GM23248 (cell line): ENCODE measurements around the gene ADGRG2. TPM values are rescaled to one million over a fixed set of nuclear protein-coding genes. Genes with fewer than 3 reads are reported as not detected.
"Not testable (repeated sequence)": the region's sequence is repeated elsewhere in the genome, so short reads cannot be mapped to it uniquely, and the experiment has no call there.

Experiments
- DNase-seq: peaks from one replicate; pipeline ENCODE4 v3.0.0-alpha.2; 2015
- H2AFZ ChIP-seq: fragments of 200-600 bp; sonication (generic); 2 replicates; pipeline ENCODE4 v1.6.1; 2016; ENCODE audit warnings: antibody characterized with exemption
- H3F3A ChIP-seq: fragments of 200-600 bp; sonication (generic); 2 replicates; pipeline ENCODE4 v1.6.1; 2016; ENCODE audit warnings: mild to moderate bottlenecking, antibody characterized with exemption, mixed run types; ENCODE audit not compliant: insufficient read depth
- H3K27ac ChIP-seq: fragments of 200-600 bp; sonication (generic); 2 replicates; pipeline ENCODE4 v1.5.1; 2016; ENCODE audit warnings: mild to moderate bottlenecking
- H3K27me3 ChIP-seq: fragments of 200-600 bp; sonication (generic); replicated peaks from 2 replicates; pipeline ENCODE4 v1.6.1; 2016; ENCODE audit warnings: mild to moderate bottlenecking; ENCODE audit not compliant: insufficient read depth
- H3K36me3 ChIP-seq: fragments of 200-600 bp; sonication (generic); 2 replicates; pipeline ENCODE4 v1.6.1; 2016; ENCODE audit warnings: low read depth, mild to moderate bottlenecking
- H3K4me1 ChIP-seq: fragments of 200-600 bp; sonication (generic); 2 replicates; pipeline ENCODE4 v1.6.1; 2016; ENCODE audit warnings: mild to moderate bottlenecking; ENCODE audit not compliant: insufficient read depth
- H3K4me2 ChIP-seq: fragments of 200-600 bp; sonication (generic); one replicate; pipeline ENCODE4 v1.6.1; 2016; ENCODE audit warnings: mild to moderate bottlenecking; ENCODE audit not compliant: unreplicated experiment
- H3K4me3 ChIP-seq: fragments of 200-600 bp; sonication (generic); 2 replicates; pipeline ENCODE4 v1.5.1; 2016; ENCODE audit warnings: mild to moderate bottlenecking
- H3K79me2 ChIP-seq: fragments of 200-600 bp; sonication (generic); 2 replicates; pipeline ENCODE4 v1.6.1; 2016; ENCODE audit warnings: mild to moderate bottlenecking; ENCODE audit not compliant: insufficient read depth
- H3K9ac ChIP-seq: fragments of 200-600 bp; sonication (generic); 2 replicates; pipeline ENCODE4 v1.6.1; 2016; ENCODE audit warnings: mild to moderate bottlenecking
- H3K9me2 ChIP-seq: fragments of 200-600 bp; sonication (generic); 2 replicates; pipeline ENCODE4 v1.6.1; 2016; ENCODE audit warnings: mixed run types, mild to moderate bottlenecking, moderate library complexity; ENCODE audit not compliant: insufficient read depth
- H3K9me3 ChIP-seq: fragments of 200-600 bp; sonication (generic); one replicate; pipeline ENCODE4 v1.6.1; 2017; ENCODE audit warnings: low read depth
- H4K20me1 ChIP-seq: fragments of 200-600 bp; sonication (generic); 2 replicates; pipeline ENCODE4 v1.6.0; 2016; ENCODE audit not compliant: insufficient read depth
- EZH2 ChIP-seq: fragments of 200-600 bp; sonication (generic); IDR thresholded peaks from 2 replicates; pipeline ENCODE4 v1.6.1; 2018; ENCODE audit warnings: antibody characterized with exemption, mild to moderate bottlenecking; ENCODE audit not compliant: insufficient read depth, poor library complexity, severe bottlenecking
- EZH2phosphoT487 ChIP-seq: fragments of 200-600 bp; sonication (generic); IDR thresholded peaks from 2 replicates; pipeline ENCODE4 v1.6.1; 2018; ENCODE audit warnings: antibody characterized with exemption, moderate library complexity, mild to moderate bottlenecking, low read depth; ENCODE audit not compliant: insufficient read depth
- WGBS, 2 experiments: methylation state at CpG; one replicate each; pipeline ENCODE4 v1.1.6; 2015 to 2017; ENCODE audit warnings: low lambda C conversion rate in 2 of 2, low coverage in 1 of 2; ENCODE audit errors: missing lambda C conversion rate in 2 of 2; 5-methylcytosine and 5-hydroxymethylcytosine counted together
- in situ Hi-C: fragments of 300-500 bp; cut with MboI; formaldehyde crosslinking; loops from 2 replicates; pipeline ENCODE4 v1.15.0; 2020
- polyA plus RNA-seq: library from polyadenylated mRNA; unstranded; fragments of >200 nt; fragmentation: Nextera tagmentation; extraction: Ambion mirVana; gene quantifications from 2 replicates; pipeline ENCODE4 v1.2.1, GENCODE V29; 2016
- total RNA-seq: library from RNA; depleted of rRNA; stranded (reverse); fragments of >200 nt; shearing (Covaris generic); gene quantifications from 2 replicates; pipeline ENCODE4 v1.2.3, GENCODE V29; 2014

Gene ADGRG2
- total and polyA plus RNA-seq, 2 experiments from 2014 or later, result 0.10 TPM; not detected in 1

DNA sequence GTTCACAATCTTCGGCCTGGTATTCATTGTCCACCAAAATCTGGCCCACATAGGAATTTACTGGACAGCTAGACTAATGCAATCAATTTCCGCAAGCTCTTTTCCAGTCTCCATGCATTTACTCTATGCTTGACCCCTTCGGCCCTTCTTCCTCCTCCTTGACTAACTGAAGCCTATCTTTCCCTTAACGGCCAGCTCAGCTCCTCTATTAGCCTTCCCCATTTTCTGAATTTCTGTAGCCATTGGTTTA lies 137.2 kb downstream of the ADGRG2 start:
- Histone ChIP-seq H2AFZ (peak overlapping the region; percentile 84), H4K20me1 (no peaks in the 10 kb centered on the region), H3K9ac (peak overlapping the region; percentile 92), H3K9me3 (no peaks in the 10 kb centered on the region), H3K4me1 (no peaks in the 10 kb centered on the region), H3K9me2 (no peaks in the 10 kb centered on the region), H3K4me2 (peak overlapping the region; percentile 90), H3F3A (no peaks in the 10 kb centered on the region), H3K79me2 (peaks cover 29% of the 10 kb centered on the region; the same call in 1 of the 2 replicates), H3K36me3 (no peaks in the 10 kb centered on the region), H3K4me3 (peak overlapping the region; percentile 85), H3K27ac (peak overlapping the region; percentile 85), H3K27me3 (no peaks in the 10 kb centered on the region)
- 0 to 7% methylated on average over 4 of the region's 4 CpGs for WGBS, 2 experiments
- TF ChIP-seq EZH2phosphoT487 (no peak), EZH2 (no peak)
- no peak for DNase-seq
- in situ Hi-C loops, result no loop called here

DNA sequence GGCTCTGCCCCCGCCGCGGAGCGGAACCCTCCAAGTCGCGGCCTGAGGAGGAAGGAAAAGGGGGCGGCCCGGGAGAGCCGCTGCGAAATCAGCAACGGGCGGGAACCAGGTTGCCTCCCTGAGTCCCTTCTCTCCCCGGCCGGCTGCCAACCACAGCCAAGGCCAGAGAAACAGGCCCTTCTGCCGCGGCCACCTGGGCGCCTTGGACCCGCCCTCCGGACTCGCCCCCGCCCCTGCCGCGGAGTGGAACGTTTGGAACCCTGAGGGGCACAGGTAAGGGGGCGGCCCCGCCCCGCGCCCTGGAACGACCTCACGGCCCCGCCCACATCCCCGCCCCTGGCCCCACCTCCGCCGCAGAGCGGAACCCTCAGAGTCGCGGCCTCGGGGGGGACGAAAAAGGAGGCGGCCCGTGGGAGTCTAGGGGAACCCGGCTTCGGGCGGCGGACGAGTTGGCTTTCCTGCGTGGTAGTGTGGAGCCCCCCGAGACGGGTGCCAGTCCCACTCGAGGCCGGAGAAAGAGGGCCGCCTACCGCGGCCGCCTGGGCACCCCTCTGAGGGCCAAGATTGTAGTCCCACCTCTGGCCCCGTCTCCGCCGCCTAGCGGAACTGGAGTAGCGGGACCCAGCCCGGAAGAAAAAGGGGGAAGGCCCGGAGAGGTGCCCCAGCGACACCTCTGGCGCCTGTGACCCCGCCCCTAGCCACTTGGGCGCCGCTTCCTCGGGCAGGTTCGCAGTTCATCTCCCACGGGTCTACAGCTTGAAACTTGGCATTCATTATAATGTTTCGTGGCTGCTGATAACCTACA lies 137.7 kb downstream of the ADGRG2 start:
- H2AFZ ChIP-seq, result peak overlapping the region; percentile 84
- no peak for TF ChIP-seq EZH2phosphoT487
- TF ChIP-seq EZH2, result no peak
- no peaks in the 10 kb centered on the region for H3K27me3 ChIP-seq
- peak; percentile 86 for DNase-seq
- WGBS, 2 experiments, result 0 to 2% methylated on average over 10 of the region's 71 CpGs
- in situ Hi-C loops, result no loop called here
- H3K4me1 ChIP-seq, result no peaks in the 10 kb centered on the region
- H3K36me3 ChIP-seq, result no peaks in the 10 kb centered on the region
- H3K9ac ChIP-seq, result peak overlapping the region; percentile 92
- H4K20me1 ChIP-seq, result no peaks in the 10 kb centered on the region
- peak overlapping the region; percentile 85 for H3K27ac ChIP-seq
- peaks cover 29% of the 10 kb centered on the region; the same call in 1 of the 2 replicates for H3K79me2 ChIP-seq
- H3F3A ChIP-seq, result no peaks in the 10 kb centered on the region
- H3K4me3 ChIP-seq, result peak overlapping the region; percentile 85
- H3K9me2 ChIP-seq, result no peaks in the 10 kb centered on the region
- H3K9me3 ChIP-seq, result no peaks in the 10 kb centered on the region
- peak overlapping the region; percentile 90 for H3K4me2 ChIP-seq

DNA sequence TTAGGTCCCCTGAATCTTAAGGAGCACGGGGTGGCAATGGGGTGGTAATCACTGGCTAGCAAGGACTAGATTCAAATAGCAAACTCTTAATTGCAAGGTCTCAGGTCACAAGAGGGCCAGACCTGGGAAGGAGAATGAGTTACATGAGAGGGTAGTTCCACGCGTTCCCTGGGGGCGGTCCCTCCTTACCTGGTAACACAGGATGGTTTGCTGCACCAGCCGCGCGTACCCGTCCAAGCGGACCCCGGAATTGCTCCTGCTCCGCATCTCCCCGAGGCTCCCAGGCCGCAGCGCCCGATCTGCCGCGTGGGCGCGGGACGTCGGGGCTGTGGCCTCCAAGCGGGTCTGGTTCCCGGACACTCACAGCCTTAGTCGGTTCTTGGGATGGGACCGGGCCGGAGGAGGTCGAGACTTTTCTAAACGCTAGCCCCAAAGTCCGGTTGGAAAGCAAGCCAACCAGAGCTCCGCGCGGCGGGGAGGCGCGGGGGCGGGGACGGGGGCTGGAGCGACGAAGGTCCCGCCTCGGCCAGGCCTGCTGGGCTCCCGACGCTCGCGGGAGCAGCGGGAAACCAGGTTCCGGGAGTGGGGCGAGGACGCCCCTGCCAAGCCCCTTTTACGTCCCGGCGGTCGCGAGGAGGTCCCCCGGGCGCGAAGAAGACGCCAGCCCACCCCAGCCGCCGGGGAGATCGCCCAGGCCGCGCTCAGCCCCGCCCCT lies 138.4 kb downstream of the ADGRG2 start, which contains the start of gene PHKA2:
Gene PHKA2 (minus strand): TSS at position 449 of the 715 bp plus-strand sequence. CDS start 182 bp downstream, at position 267.
- Histone ChIP-seq H3K4me1 (no peaks in the 10 kb centered on the region), H3K9me3 (no peaks in the 10 kb centered on the region), H3K36me3 (no peaks in the 10 kb centered on the region), H3K27ac (peak within 1 kb of the TSS; percentile 85), H3K9ac (peak within 1 kb of the TSS; percentile 92), H3K4me2 (peak within 1 kb of the TSS; percentile 90), H3K9me2 (no peaks in the 10 kb centered on the region), H3K4me3 (peak within 1 kb of the TSS; percentile 85), H3K27me3 (no peaks in the 10 kb centered on the region), H3F3A (no peaks in the 10 kb centered on the region), H2AFZ (peak within 1 kb of the TSS; percentile 84), H4K20me1 (no peaks in the 10 kb centered on the region), H3K79me2 (peaks cover 29% of the 10 kb centered on the region; the same call in 1 of the 2 replicates)
- in situ Hi-C loops, result no loop called here
- 0 to 2% methylated on average over 8 to 12 of the region's 64 CpGs for WGBS, 2 experiments
- TF ChIP-seq EZH2, result no peak
- DNase-seq, result peak; percentile 70

DNA sequence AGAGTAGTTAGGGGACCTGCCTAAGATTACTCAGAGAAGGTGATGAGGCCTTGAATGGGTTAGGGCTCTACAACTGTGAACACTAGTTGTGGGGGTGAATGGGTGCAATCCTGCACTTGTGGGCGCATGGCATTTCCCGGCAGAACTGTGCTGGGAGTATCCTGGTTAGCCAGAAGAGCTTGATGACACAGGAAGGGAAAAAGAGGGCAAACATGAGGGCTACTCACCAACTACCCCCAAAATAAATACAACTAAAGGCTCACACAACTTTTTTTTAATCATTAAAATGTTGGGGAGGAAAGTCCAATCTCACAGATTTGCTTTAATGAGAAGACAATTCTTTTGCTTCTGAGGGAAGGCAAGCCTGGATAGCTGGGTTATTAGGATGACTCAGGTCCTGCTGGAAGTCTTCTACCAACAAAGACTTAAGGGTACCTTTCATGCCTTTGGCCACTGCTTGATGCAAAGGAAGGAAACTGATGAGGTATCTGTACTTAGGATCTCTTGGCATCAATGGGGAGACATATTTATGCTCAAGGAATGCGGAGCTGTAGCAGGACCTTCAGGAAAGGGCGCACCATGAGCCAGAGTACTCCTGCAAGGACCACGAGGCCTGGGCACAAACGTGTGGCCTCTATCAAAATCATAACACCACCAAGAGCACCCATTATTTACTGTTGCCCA lies 141.0 kb downstream of the ADGRG2 start:
- DNase-seq, result no peak
- in situ Hi-C loops, result no loop called here
- H2AFZ ChIP-seq, result no peak overlapping the region
- H3K4me2 ChIP-seq, result no peak overlapping the region
- H3K79me2 ChIP-seq, result peaks cover 29% of the 10 kb centered on the region; the same call in 1 of the 2 replicates
- no peak overlapping the region for H3K27ac ChIP-seq
- H3K36me3 ChIP-seq, result no peaks in the 10 kb centered on the region
- no peaks in the 10 kb centered on the region for H4K20me1 ChIP-seq
- H3K27me3 ChIP-seq, result no peaks in the 10 kb centered on the region
- no peaks in the 10 kb centered on the region for H3K9me2 ChIP-seq
- no peak for TF ChIP-seq EZH2phosphoT487
- TF ChIP-seq EZH2, result no peak
- H3K4me3 ChIP-seq, result no peak overlapping the region
- no peak overlapping the region for H3K9ac ChIP-seq
- H3K4me1 ChIP-seq, result no peaks in the 10 kb centered on the region
- no peaks in the 10 kb centered on the region for H3F3A ChIP-seq
- no peaks in the 10 kb centered on the region for H3K9me3 ChIP-seq
- 88 to 96% methylated on average over 3 to 6 of the region's 6 CpGs for WGBS, 2 experiments

DNA sequence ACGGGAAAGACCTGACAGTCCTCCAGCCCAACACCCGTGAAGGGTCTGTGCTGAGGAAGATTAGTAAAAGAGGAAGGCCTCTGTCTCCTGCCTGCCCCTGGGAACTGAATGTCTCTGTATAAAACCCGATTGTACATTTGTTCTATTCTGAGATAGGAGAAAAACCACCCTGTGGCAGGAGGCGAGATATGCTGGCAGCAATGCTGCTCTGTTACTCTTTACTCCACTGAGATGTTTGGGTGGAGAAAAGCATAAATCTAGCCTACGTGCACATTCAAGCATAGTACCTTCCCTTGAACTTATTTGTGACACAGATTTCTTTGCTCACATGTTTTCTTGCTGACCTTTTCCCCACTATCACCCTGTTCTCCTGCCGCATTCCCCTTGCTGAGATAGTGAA lies 142.0 kb downstream of the ADGRG2 start:
- H3F3A ChIP-seq, H3K4me2 ChIP-seq, H3K36me3 ChIP-seq, H3K27ac ChIP-seq, H3K9me3 ChIP-seq, H2AFZ ChIP-seq, H3K9me2 ChIP-seq, H3K4me1 ChIP-seq, in situ Hi-C loops, DNase-seq, H3K27me3 ChIP-seq, H3K4me3 ChIP-seq, H3K9ac ChIP-seq, H4K20me1 ChIP-seq: not testable (repeated sequence)
- 84% methylated on average over 6 of the region's 6 CpGs for WGBS, 2 experiments
- H3K79me2 ChIP-seq, result peaks cover 20% of the 10 kb centered on the region; the same call in 1 of the 2 replicates
